H1 (cell line): Measurements from ENCODE around the gene NFIA. TPM values are rescaled to one million over a fixed set of nuclear protein-coding genes. Genes with fewer than 3 reads are reported as not detected.

Experiments
- CTCF ChIA-PET: fragments of 300-600 bp; sonication (Branson Sonifier 250); formaldehyde crosslinking; loops from one replicate; lab custom pipeline; 2021; ENCODE audit not compliant: partially characterized antibody; lab: Charles Lee
- POLR2A ChIA-PET: fragments of 300-600 bp; sonication (Branson Sonifier 250); formaldehyde crosslinking; loops from one replicate; lab custom pipeline; 2021; ENCODE audit warnings: inconsistent platforms; ENCODE audit not compliant: partially characterized antibody; lab: Charles Lee
- DNase-seq, 2 experiments: peaks; one replicate each; pipeline versions ENCODE4 v3.0.0 to v3.0.0-alpha.2; 2010 to 2022; ENCODE audit warnings: low spot score in 2 of 2, low read depth in 1 of 2, mixed read lengths in 1 of 2
- FAIRE-seq: peaks from 2 replicates; lab custom pipeline; 2011; peaks lifted over from hg19 to GRCh38; lab: Jason Lieb, UNC
- H2AFZ ChIP-seq: 2 replicates; pipeline ENCODE4 v1.8.1; 2012; ENCODE audit warnings: low read length, inconsistent platforms
- H2AK5ac ChIP-seq: 2 replicates; pipeline ENCODE4 v1.6.1; 2013; ENCODE audit warnings: low read depth, low read length
- H2BK120ac ChIP-seq: replicated peaks from 2 replicates; pipeline ENCODE3; 2013; ENCODE audit warnings: low read depth, low read length, inconsistent platforms
- H2BK12ac ChIP-seq: 2 replicates; pipeline ENCODE4 v1.6.1; 2013; ENCODE audit warnings: low read depth, low read length
- H2BK15ac ChIP-seq: 2 replicates; pipeline ENCODE4 v1.6.1; 2013; ENCODE audit warnings: low read length
- H2BK20ac ChIP-seq: 2 replicates; pipeline ENCODE4 v1.6.1; 2013; ENCODE audit warnings: low read length
- H2BK5ac ChIP-seq: 2 replicates; pipeline ENCODE4 v1.6.1; 2013; ENCODE audit warnings: low read depth, low read length
- H3K14ac ChIP-seq: 2 replicates; pipeline ENCODE4 v1.6.1; 2013; ENCODE audit warnings: inconsistent platforms; ENCODE audit not compliant: insufficient read length
- H3K18ac ChIP-seq: 2 replicates; pipeline ENCODE4 v1.6.1; 2013; ENCODE audit warnings: low read length; ENCODE audit errors: extremely low read depth
- H3K23ac ChIP-seq: 2 replicates; pipeline ENCODE4 v1.6.1; 2013; ENCODE audit warnings: inconsistent platforms; ENCODE audit not compliant: insufficient read length
- H3K23me2 ChIP-seq: 2 replicates; pipeline ENCODE4 v1.6.1; 2013; ENCODE audit warnings: low read depth, low read length
- H3K27ac ChIP-seq: 2 replicates; pipeline ENCODE4 v1.6.1; 2011; ENCODE audit warnings: low read depth, low read length, inconsistent platforms
- H3K27me3 ChIP-seq, 4 experiments: replicated peaks in 1 of 4; 1 replicate in 1 of 4; 2 replicates in 3 of 4; pipeline versions ENCODE4 v1.6.1 to v1.8.1; 2011 to 2013; ENCODE audit warnings: low read length in 3 of 4, mild to moderate bottlenecking in 3 of 4, inconsistent platforms in 2 of 4, mixed read lengths in 2 of 4, moderate library complexity in 1 of 4; ENCODE audit not compliant: control insufficient read depth in 3 of 4, insufficient read depth in 3 of 4; ENCODE audit errors: extremely low read depth in 1 of 4
- H3K36me3 ChIP-seq, 4 experiments: 2 replicates each; pipeline versions ENCODE4 v1.6.1 to v1.8.1; 2011 to 2013; ENCODE audit warnings: mild to moderate bottlenecking in 4 of 4, low read length in 3 of 4, moderate library complexity in 2 of 4, control low read depth in 1 of 4, inconsistent platforms in 1 of 4; ENCODE audit not compliant: insufficient read depth in 4 of 4, control insufficient read depth in 2 of 4
- H3K4ac ChIP-seq: replicated peaks from 2 replicates; pipeline ENCODE3; 2013; ENCODE audit warnings: low read length, low read depth, mixed read lengths, inconsistent platforms; ENCODE audit not compliant: insufficient read length
- H3K4me1 ChIP-seq, 4 experiments: replicated peaks in 1 of 4; 1 replicate in 1 of 4; 2 replicates in 3 of 4; pipeline versions ENCODE4 v1.6.1 to v1.8.1; 2011 to 2013; ENCODE audit warnings: low read length in 3 of 4, inconsistent platforms in 2 of 4, mixed read lengths in 1 of 4; ENCODE audit not compliant: insufficient read depth in 4 of 4, control insufficient read depth in 3 of 4
- H3K4me2 ChIP-seq, 2 experiments: 2 replicates each; pipeline versions ENCODE4 v1.6.1 to v1.8.1; 2011 to 2013; ENCODE audit warnings: low read depth in 2 of 2, low read length in 2 of 2, control low read depth in 1 of 2, inconsistent platforms in 1 of 2, mild to moderate bottlenecking in 1 of 2; ENCODE audit not compliant: insufficient read depth in 1 of 2
- H3K4me3 ChIP-seq, 4 experiments: fragments of 200-600, 300-600 bp in 1 of 4; sonication (generic), shearing (Covaris generic), sonication (Bioruptor Twin) in 1 of 4; 2 replicates each; pipeline versions ENCODE4 v1.5.1 to v1.8.1; 2011 to 2016; ENCODE audit warnings: low read length in 4 of 4, low read depth in 3 of 4, control low read depth in 2 of 4, inconsistent platforms in 2 of 4, mild to moderate bottlenecking in 2 of 4, mixed read lengths in 1 of 4, moderate library complexity in 1 of 4; ENCODE audit not compliant: insufficient read depth in 2 of 4; ENCODE audit errors: extremely low read depth in 1 of 4
- H3K56ac ChIP-seq: replicated peaks from 2 replicates; pipeline ENCODE3; 2013; ENCODE audit warnings: low read depth, mild to moderate bottlenecking, mixed read lengths, low read length, inconsistent platforms; ENCODE audit not compliant: insufficient read length
- H3K79me1 ChIP-seq: 2 replicates; pipeline ENCODE4 v1.6.1; 2013; ENCODE audit warnings: low read depth, low read length, control low read depth
- H3K79me2 ChIP-seq, 2 experiments: 2 replicates each; pipeline versions ENCODE4 v1.6.1 to v1.8.1; 2012 to 2013; ENCODE audit warnings: low read length in 2 of 2, mild to moderate bottlenecking in 2 of 2, inconsistent platforms in 1 of 2; ENCODE audit not compliant: insufficient read depth in 2 of 2, control insufficient read depth in 1 of 2
- H3K9ac ChIP-seq, 4 experiments: replicated peaks in 1 of 4; 1 replicate in 1 of 4; 2 replicates in 3 of 4; pipeline versions ENCODE4 v1.6.1 to v1.8.1; 2011 to 2013; ENCODE audit warnings: low read depth in 3 of 4, low read length in 3 of 4, control low read depth in 2 of 4, mild to moderate bottlenecking in 2 of 4, moderate library complexity in 2 of 4, inconsistent platforms in 1 of 4; ENCODE audit errors: extremely low read depth in 1 of 4
- H3K9me3 ChIP-seq, 2 experiments: 2 replicates each; pipeline versions ENCODE4 v1.6.1 to v1.8.1; 2012 to 2013; ENCODE audit warnings: mild to moderate bottlenecking in 2 of 2, moderate library complexity in 2 of 2, control low read depth in 1 of 2, inconsistent platforms in 1 of 2, low read depth in 1 of 2, low read length in 1 of 2, mixed read lengths in 1 of 2; ENCODE audit not compliant: insufficient read depth in 2 of 2
- H4K20me1 ChIP-seq, 2 experiments: replicated peaks in 1 of 2; 2 replicates each; pipeline versions ENCODE3 to v1.8.1; 2011 to 2013; ENCODE audit warnings: inconsistent platforms in 2 of 2, low read length in 2 of 2, mild to moderate bottlenecking in 1 of 2; ENCODE audit not compliant: insufficient read depth in 2 of 2, control insufficient read depth in 1 of 2
- H4K5ac ChIP-seq: 2 replicates; pipeline ENCODE4 v1.6.1; 2013; ENCODE audit warnings: low read length, low read depth, mixed read lengths, inconsistent platforms; ENCODE audit not compliant: insufficient read length
- H4K8ac ChIP-seq: 2 replicates; pipeline ENCODE4 v1.8.0; 2013; ENCODE audit warnings: mild to moderate bottlenecking, moderate library complexity, low read length, inconsistent platforms; ENCODE audit not compliant: insufficient read depth; ENCODE audit errors: extremely low read depth
- H4K91ac ChIP-seq: replicated peaks from 2 replicates; pipeline ENCODE3; 2013; ENCODE audit warnings: low read length, mixed read lengths, inconsistent platforms; ENCODE audit not compliant: insufficient read length
- ATF3 ChIP-seq: IDR thresholded peaks from 2 replicates; pipeline ENCODE4 v1.6.1; 2011; ENCODE audit warnings: low read depth, mild to moderate bottlenecking, low read length; ENCODE audit not compliant: insufficient read depth
- BRCA1 ChIP-seq: IDR thresholded peaks from 2 replicates; pipeline ENCODE4 v1.6.1; 2012; ENCODE audit warnings: low read depth, low read length, improper control_type of control experiment
- CHD1 ChIP-seq: IDR thresholded peaks from 2 replicates; pipeline ENCODE4 v1.6.1; 2012; ENCODE audit warnings: low read depth, low read length, improper control_type of control experiment
- CREB1 ChIP-seq: IDR thresholded peaks from 2 replicates; pipeline ENCODE4 v1.6.1; 2012; ENCODE audit warnings: inconsistent platforms
- E2F6 ChIP-seq: IDR thresholded peaks from 2 replicates; pipeline ENCODE4 v1.6.1; 2012; ENCODE audit warnings: inconsistent platforms
- KDM4A ChIP-seq: IDR thresholded peaks from one replicate; pipeline ENCODE4 v1.7.1; 2012; ENCODE audit warnings: low read depth, mild to moderate bottlenecking, moderate library complexity, low read length, inconsistent platforms; ENCODE audit not compliant: severe bottlenecking
- KDM5A ChIP-seq: fragments of 200-600 bp; IDR thresholded peaks from 2 replicates; pipeline ENCODE4 v1.7.1; 2012; ENCODE audit warnings: mild to moderate bottlenecking, low read length, inconsistent platforms, mixed read lengths
- PHF8 ChIP-seq: fragments of 200-600 bp; sonication (generic); conservative IDR thresholded peaks from 2 replicates; pipeline ENCODE4 v1.7.1; 2012; ENCODE audit warnings: low read depth, mild to moderate bottlenecking, inconsistent platforms, low read length, moderate library complexity
- POLR2A ChIP-seq, 2 experiments: IDR thresholded peaks; 1 replicate in 1 of 2; 2 replicates in 1 of 2; pipeline ENCODE4 v1.6.1; 2011; ENCODE audit warnings: low read depth in 2 of 2, low read length in 2 of 2, mild to moderate bottlenecking in 2 of 2; ENCODE audit errors: control extremely low read depth in 1 of 2
- RBBP5 ChIP-seq: IDR thresholded peaks from 2 replicates; pipeline ENCODE4 v1.7.1; 2012; ENCODE audit warnings: low read depth, mild to moderate bottlenecking, inconsistent platforms, low read length, moderate library complexity, borderline replicate concordance
- RFX5 ChIP-seq: IDR thresholded peaks from 2 replicates; pipeline ENCODE4 v1.6.1; 2011; ENCODE audit warnings: low read depth, low read length, improper control_type of control experiment, borderline replicate concordance
- SIRT6 ChIP-seq: IDR thresholded peaks from one replicate; pipeline ENCODE4 v1.7.1; 2012; ENCODE audit warnings: low read length, inconsistent platforms
- SP4 ChIP-seq: IDR thresholded peaks from 2 replicates; pipeline ENCODE4 v1.6.1; 2012; ENCODE audit warnings: low read length, inconsistent platforms
- WGBS, 2 experiments: shearing (Covaris generic) in 1 of 2; methylation state at CpG; one replicate each; pipeline versions ENCODE4 v1.1.6 to v1.1.7; 2013 to 2015; ENCODE audit warnings: low lambda C conversion rate in 2 of 2, mixed read lengths in 2 of 2, inconsistent platforms in 1 of 2, low coverage in 1 of 2, missing lambda C conversion rate in 1 of 2; ENCODE audit not compliant: insufficient replicate concordance in 2 of 2, insufficient coverage in 1 of 2, insufficient read length in 1 of 2; ENCODE audit errors: extremely low coverage in 1 of 2, missing lambda C conversion rate in 1 of 2; 5-methylcytosine and 5-hydroxymethylcytosine counted together
- polyA plus RNA-seq, 7 experiments: library from polyadenylated mRNA; depleted of rRNA in 3 of 7; stranded (reverse) in 5 of 7; unstranded in 2 of 7; fragments of >200 nt in 5 of 7; fragments of 200-250 nt in 2 of 7; gene quantifications; 1 replicate in 5 of 7; 2 replicates in 1 of 7; 4 replicates in 1 of 7; pipeline versions ENCODE4 v1.2.1 to v1.2.3, GENCODE V29; 2011 to 2013; ENCODE audit warnings: missing spikeins in 2 of 7, mixed read lengths in 2 of 7
- total RNA-seq: library from RNA; stranded (reverse); fragmentation: NEBNext Ultra II Directional; extraction: Animal tissue kit (Norgen Biotek cat#: 25700); gene quantifications from 2 replicates; pipeline ENCODE4 v1.2.1, GENCODE V29; 2021

The NFIA gene
- total and polyA plus RNA-seq, 2 of the 8 experiments (the other 6 are each of a cell fraction or from before 2014, with no cell fraction given): 1.8 to 2.3 TPM

GRCh38 chr1:61054601-61054993 is 27.8 kb upstream of the NFIA start:
- FAIRE-seq (no peak), DNase-seq (peak in 1 of 2 experiments; percentile 56)
- Histone ChIP-seq H3K4me2 (peak overlapping the region; percentile 81 to 86), H3K56ac (no peak overlapping the region), H3K4me1 (peaks cover 0 to 32% (median 15%) of the 10 kb centered on the region in 4 experiments; a peak in 6 of 7 replicates), H2BK20ac (no peak overlapping the region), H4K5ac (no peak overlapping the region), H3K23ac (no peak overlapping the region), H4K91ac (no peak overlapping the region), H2AFZ (no peak overlapping the region), H3K4ac (no peak overlapping the region), H2BK120ac (no peak overlapping the region), H3K9me3 (no peaks in the 10 kb centered on the region), H3K18ac (no peak overlapping the region), H3K79me2 (no peaks in the 10 kb centered on the region), H3K23me2 (peaks cover 19% of the 10 kb centered on the region), H2BK12ac (no peak overlapping the region), H3K79me1 (no peaks in the 10 kb centered on the region), H3K14ac (no peak overlapping the region), H3K36me3 (peaks cover 0 to 2% (median 0%) of the 10 kb centered on the region in 4 experiments; a peak in 1 of 8 replicates), H3K4me3 (peak overlapping the region in 2 of 4 experiments; percentile 16 to 85; a peak in 2 of 8 replicates), H2AK5ac (no peak overlapping the region), H3K27ac (no peak overlapping the region), H2BK15ac (no peak overlapping the region), H4K20me1 (peaks cover 4 to 9% of the 10 kb centered on the region in 2 experiments), H2BK5ac (no peak overlapping the region), H4K8ac (no peak overlapping the region), H3K9ac (no peak overlapping the region), H3K27me3 (peaks cover 51 to 71% (median 66%) of the 10 kb centered on the region in 4 experiments)
- ChIA-PET CTCF (interaction anchor here (0.9 to 2.7 kb wide), 3 partner anchors 23 to 206 kb away, joined by 3 to 13 read pairs (median 5); partner anchors contain the start of gene NFIA), POLR2A (interaction anchor here (1.4 to 1.6 kb wide), 2 partner anchors 11 to 24 kb away, joined by 4 read pairs; no protein-coding TSS in a partner anchor)
- TF ChIP-seq CREB1 (no peak), RFX5 (no peak), ATF3 (no peak), SP4 (no peak), POLR2A (IDR thresholded peaks at IDR 0.05; ENCODE audit: control extremely low read depth in 1 of 2, low read depth in 2 of 2, low read length in 2 of 2) (no peak), SIRT6 (no peak), BRCA1 (no peak), KDM5A (no peak), RBBP5 (no peak), E2F6 (no peak), CHD1 (no peak), PHF8 (no peak), KDM4A (no peak)
- 4% methylated on average over 13 of the region's 13 CpGs; no CpG with 5 or more reads in 1 of the 2 experiments for WGBS, 2 experiments
